HFF-Myc (cell line): ENCODE data around the gene CATSPERZ.

Experiments used
- DNase-seq: peaks from one replicate; pipeline ENCODE4 v3.0.0-alpha.2; 2011; ENCODE audit warnings: low read depth; ENCODE audit errors: extremely low read depth
- H3K4me3 ChIP-seq: replicated peaks from 2 replicates; pipeline ENCODE4 v1.5.1; 2011; ENCODE audit warnings: low read depth, mild to moderate bottlenecking, control low read depth, low read length
- TF ChIP-seq, protein P1 (sequence below): IDR thresholded peaks from 2 replicates; pipeline ENCODE4 v1.5.1; 2012; ENCODE audit warnings: mild to moderate bottlenecking, low read depth, low read length, control low read depth; ENCODE audit errors: missing control alignments

The CATSPERZ gene

DNA sequence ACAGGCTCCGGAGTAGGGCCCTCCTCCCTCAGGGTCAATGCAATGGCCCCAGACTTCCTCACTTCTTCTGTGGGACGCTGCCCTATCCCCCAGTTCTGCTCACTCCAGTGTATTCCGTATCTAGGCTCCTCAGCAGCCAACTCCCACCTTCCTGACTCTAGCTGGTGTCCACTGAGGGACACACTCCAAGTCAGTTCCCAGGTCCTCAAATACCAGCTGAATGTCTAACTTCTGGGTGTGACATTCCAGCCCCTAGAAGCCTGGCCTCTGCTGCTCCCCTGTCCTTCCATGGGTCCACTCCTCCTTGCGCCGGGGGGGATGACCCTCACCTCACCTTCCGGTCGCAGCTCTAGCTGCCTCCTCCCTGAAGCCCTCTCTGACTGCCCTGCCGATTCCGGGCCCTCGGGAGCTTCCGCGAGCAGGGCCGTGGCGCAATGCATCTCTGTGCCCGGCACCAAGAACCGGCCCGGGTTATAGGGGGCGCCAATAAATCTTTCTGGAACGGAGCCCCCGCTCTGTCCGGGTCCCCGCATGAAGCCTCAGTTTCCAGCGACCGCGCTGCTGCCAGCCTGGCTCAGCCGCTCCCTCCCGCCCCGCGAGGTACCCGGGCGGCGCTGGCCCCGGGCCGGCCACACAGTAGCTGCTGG is 31.1 kb upstream of the CATSPERZ start:
- peak overlapping the region; percentile 69 for H3K4me3 ChIP-seq
- TF ChIP-seq, protein P1, sequence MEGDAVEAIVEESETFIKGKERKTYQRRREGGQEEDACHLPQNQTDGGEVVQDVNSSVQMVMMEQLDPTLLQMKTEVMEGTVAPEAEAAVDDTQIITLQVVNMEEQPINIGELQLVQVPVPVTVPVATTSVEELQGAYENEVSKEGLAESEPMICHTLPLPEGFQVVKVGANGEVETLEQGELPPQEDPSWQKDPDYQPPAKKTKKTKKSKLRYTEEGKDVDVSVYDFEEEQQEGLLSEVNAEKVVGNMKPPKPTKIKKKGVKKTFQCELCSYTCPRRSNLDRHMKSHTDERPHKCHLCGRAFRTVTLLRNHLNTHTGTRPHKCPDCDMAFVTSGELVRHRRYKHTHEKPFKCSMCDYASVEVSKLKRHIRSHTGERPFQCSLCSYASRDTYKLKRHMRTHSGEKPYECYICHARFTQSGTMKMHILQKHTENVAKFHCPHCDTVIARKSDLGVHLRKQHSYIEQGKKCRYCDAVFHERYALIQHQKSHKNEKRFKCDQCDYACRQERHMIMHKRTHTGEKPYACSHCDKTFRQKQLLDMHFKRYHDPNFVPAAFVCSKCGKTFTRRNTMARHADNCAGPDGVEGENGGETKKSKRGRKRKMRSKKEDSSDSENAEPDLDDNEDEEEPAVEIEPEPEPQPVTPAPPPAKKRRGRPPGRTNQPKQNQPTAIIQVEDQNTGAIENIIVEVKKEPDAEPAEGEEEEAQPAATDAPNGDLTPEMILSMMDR = no peak
- DNase-seq = no peak

DNA sequence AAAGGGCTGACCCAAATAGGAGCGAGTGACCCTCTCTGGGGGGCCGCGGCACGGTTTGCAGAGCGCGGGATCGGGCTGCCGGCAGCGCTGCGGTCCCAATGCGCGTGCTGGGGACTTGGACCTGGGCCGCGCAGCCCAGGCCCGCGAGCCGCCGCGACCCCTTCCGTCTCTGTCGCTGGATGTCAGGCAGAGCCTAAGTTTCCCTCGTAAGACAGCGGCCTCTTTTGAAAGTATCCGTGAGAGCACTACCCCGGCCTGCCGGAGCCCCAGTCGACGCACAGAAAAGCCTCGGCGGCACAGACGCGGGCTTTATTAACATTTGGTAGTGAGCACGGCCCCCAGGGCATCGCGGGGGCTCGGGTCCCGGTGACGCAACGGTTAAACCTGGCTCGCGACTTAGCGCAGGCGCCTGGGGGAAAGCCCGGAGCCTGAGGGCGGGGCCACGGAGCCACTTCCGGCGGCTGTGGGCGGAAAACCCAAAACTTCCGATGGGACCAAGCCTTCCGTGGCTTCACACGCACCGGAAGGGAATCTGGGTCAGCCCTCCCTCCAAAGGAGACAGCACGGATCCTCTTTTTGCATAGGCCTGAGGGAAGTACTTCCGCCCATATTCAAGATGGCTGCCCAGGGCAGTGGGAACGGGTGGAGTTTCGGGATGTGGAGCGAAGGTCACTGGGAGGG is 30.5 kb upstream of the CATSPERZ start:
- TF ChIP-seq, protein P1 = no peak
- peak overlapping the region; percentile 69 for H3K4me3 ChIP-seq

DNA sequence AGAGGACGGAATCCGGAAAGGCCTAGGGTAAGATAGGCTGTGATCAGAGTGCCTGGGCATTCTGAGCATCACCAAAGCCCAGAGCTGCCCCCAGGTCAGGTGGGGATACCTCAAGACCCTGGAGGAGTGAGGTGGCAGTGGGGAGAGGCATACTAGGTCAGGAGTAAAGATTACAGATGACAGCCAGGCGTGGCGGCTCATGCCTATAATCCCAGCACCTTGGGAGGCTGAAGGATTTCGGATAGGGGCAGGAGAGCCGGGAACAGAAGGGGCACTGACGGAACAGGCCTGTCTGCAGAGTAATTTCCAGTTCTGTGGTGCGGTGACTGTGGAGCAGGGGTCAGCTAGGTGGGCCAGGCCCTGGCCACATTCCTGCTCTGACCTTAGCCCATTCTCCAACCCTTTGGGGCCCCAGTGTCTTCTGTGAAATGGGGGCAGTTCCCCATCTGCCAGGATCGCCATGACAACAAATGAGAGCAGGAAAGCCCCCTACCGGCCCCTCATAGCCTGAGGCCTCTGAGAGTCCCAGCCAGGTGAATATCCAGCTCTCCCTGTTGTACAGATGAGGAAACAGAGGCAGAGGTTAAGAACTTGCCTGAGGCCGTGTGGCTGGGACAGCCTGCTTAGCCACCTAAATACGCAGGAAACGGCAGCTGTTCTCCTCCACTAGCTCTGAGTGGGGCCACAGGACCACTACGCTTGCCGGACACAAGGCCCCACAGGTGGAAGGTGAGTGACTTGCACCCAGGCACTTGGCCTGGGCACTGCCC is 24.9 kb upstream of the CATSPERZ start:
- DNase-seq = no peak
- no peak overlapping the region for H3K4me3 ChIP-seq
- TF ChIP-seq, protein P1 = no peak

More for the DNA sequence above, 30.5 kb upstream of the CATSPERZ start:
- DNase-seq = peak; percentile 100

DNA sequence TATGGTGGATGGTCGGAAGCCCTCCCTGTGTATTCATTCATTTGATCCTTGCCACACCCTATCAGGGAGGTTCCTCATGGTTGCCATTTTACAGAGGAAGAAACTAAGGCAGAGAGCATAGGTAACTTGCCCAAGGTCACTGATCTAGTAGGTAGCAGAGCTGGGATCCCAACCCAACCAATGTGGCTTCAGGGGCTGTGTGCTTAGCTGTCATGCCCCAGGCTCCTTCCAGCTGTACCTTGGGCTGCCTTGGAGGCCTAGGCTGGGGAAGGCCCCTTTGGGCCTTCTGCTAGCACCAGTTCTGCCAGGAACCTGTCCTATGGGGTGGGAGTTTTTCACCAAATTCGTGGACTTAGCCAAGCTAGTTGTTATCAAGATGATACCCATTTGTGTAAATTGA is 24.3 kb upstream of the CATSPERZ start:
- TF ChIP-seq, protein P1 = no peak
- no peak for DNase-seq
- H3K4me3 ChIP-seq = no peak overlapping the region

DNA sequence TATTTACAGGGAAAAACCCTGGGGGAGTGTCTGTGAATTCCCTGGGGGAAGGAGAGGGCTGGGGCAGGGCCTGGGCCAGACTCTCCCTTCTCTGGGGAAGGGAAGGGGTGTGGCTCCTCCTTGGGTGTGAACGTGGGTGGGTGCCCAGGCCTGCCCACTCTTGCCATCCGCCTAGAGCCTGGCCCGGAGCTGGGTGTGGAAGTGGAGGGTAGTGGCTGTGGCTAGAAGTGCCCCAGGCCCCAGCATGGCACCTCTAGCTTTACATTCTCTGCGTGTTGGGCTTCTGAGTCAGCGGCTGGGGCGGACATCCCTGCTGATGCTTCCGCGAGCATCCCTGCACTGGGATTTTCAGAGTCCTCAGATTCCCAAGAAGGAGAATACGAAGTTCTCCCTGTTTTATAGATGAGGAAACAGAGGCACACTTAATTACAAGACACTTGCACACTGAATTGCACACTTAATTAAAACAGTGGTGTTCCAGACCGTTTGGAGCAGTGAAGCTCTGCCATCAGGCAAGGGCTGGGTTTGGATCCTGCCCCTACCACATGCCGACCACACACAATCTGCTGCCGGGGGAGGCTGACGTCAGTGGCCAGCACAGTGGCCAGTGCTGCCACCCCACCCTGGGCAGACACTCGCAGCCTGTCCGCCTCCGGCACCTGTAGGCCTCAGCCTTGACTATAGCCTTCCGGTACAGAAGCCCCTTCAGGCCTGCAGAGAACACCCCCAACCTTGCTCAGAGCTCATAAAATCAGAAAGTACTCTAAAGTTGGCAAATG is 23.3 kb upstream of the CATSPERZ start:
- TF ChIP-seq, protein P1 = no peak
- no peak overlapping the region for H3K4me3 ChIP-seq
- DNase-seq = no peak

DNA sequence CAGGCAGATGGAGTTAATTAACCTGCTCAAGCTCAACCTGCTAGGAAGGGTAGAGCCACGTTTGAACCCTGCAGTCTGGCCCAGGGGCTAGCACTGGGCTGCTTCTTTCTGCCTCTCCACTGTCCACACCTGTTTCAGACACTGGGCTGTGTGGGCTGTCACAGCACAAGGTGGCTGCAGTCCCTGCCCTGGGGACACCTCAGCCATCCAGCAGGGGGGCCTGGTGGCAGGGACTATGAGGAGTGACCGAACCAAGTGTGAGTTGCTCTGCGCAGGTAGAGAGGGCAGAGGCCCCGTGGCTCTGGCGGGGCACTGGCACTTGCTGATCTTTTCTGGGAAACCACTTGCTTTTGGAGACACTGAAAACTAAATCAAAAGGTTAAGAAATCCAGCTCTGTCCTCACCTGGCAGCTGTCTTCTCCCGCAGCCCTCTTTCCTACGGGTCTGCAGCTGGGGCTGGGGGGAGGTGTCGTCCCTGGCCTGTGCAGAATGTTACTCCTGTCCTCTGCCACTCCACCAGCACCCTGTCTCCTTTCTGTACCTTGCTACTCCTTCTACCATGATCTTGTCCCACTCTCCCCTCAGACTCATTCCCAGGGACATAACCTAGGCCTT is 21.5 kb upstream of the CATSPERZ start:
- no peak for DNase-seq
- no peak overlapping the region for H3K4me3 ChIP-seq
- TF ChIP-seq, protein P1 = no peak
